A673 (cell line): ENCODE results near the gene TRAF5. TPM values are rescaled to one million over a fixed set of nuclear protein-coding genes. Genes with fewer than 3 reads are reported as not detected.

Source experiments
- BruUV-seq: library from RNA; stranded (reverse); fragments of 400-500 nt; replicated peaks from 2 replicates; lab custom pipeline; 2021; lab: Mats Ljungman, UMichigan
- CTCF ChIA-PET: fragments of 300-600 bp; sonication (Branson Sonifier 250); formaldehyde crosslinking; loops from one replicate; lab custom pipeline; 2022; ENCODE audit warnings: antibody characterized with exemption; lab: Charles Lee
- POLR2A ChIA-PET: fragments of 300-600 bp; sonication (Branson Sonifier 250); formaldehyde crosslinking; loops from one replicate; lab custom pipeline; 2022; ENCODE audit warnings: antibody characterized with exemption; ENCODE audit not compliant: low non-redundant PET; lab: Charles Lee
- DNase-seq: peaks from one replicate; pipeline ENCODE4 v3.0.0-alpha.2; 2015; ENCODE audit warnings: low spot score
- H3K27ac ChIP-seq: fragments of 200-600 bp; sonication (generic); 2 replicates; pipeline ENCODE4 v1.5.1; 2016; ENCODE audit warnings: mixed run types, low read depth, mild to moderate bottlenecking, mixed read lengths, antibody characterized with exemption, low read length; ENCODE audit not compliant: poor library complexity, severe bottlenecking
- H3K27me3 ChIP-seq: fragments of 200-600 bp; sonication (generic); replicated peaks from 2 replicates; pipeline ENCODE4 v1.6.1; 2017; ENCODE audit warnings: mixed run types, low read depth, mild to moderate bottlenecking, mixed read lengths, antibody characterized with exemption, low read length; ENCODE audit not compliant: insufficient read depth, poor library complexity
- H3K36me3 ChIP-seq: fragments of 200-600 bp; sonication (generic); 2 replicates; pipeline ENCODE4 v1.6.1; 2016; ENCODE audit warnings: mixed run types, mild to moderate bottlenecking, mixed read lengths, antibody characterized with exemption, low read length; ENCODE audit not compliant: insufficient read depth, poor library complexity, severe bottlenecking
- H3K4me1 ChIP-seq: fragments of 200-600 bp; sonication (generic); 2 replicates; pipeline ENCODE4 v1.6.1; 2017; ENCODE audit warnings: mixed run types, mild to moderate bottlenecking, mixed read lengths, antibody characterized with exemption, low read length; ENCODE audit not compliant: insufficient read depth, poor library complexity, severe bottlenecking
- H3K4me3 ChIP-seq: fragments of 200-600 bp; sonication (generic); 2 replicates; pipeline ENCODE4 v1.5.1; 2016; ENCODE audit warnings: low read depth, mixed run types, mild to moderate bottlenecking, mixed read lengths, low read length; ENCODE audit not compliant: poor library complexity, severe bottlenecking
- H3K9me3 ChIP-seq: fragments of 200-600 bp; sonication (generic); 2 replicates; pipeline ENCODE4 v1.6.1; 2016; ENCODE audit warnings: mixed run types, low read depth, mild to moderate bottlenecking, mixed read lengths, antibody characterized with exemption, low read length; ENCODE audit not compliant: poor library complexity, severe bottlenecking
- EZH2 ChIP-seq: fragments of 200-600 bp; sonication (generic); IDR thresholded peaks from 2 replicates; pipeline ENCODE4 v1.6.1; 2017; ENCODE audit warnings: borderline replicate concordance, low read depth, mild to moderate bottlenecking, mixed read lengths, antibody characterized with exemption, low read length; ENCODE audit not compliant: poor library complexity, severe bottlenecking
- intact Hi-C: fragments of 100-400 bp; cut with micrococcal nuclease; formaldehyde crosslinking; loops from one replicate; pipeline ENCODE4 v1.10.0; 2022; ENCODE audit not compliant: unreplicated experiment
- total RNA-seq: library from RNA; stranded (reverse); gene quantifications from 2 replicates; pipeline ENCODE4 v1.2.3, GENCODE V29; 2021
- TF ChIP-seq, protein P1 (sequence below): fragments of 300-800, 200-600 bp; sonication (generic); conservative IDR thresholded peaks from 2 replicates; pipeline ENCODE4 v1.5.1; 2017; ENCODE audit warnings: low read depth, mild to moderate bottlenecking, antibody characterized with exemption, low read length, moderate library complexity, mixed read lengths

Gene TRAF5
- total RNA-seq, 1 experiment from 2014 or later: 7.1 TPM

DNA sequence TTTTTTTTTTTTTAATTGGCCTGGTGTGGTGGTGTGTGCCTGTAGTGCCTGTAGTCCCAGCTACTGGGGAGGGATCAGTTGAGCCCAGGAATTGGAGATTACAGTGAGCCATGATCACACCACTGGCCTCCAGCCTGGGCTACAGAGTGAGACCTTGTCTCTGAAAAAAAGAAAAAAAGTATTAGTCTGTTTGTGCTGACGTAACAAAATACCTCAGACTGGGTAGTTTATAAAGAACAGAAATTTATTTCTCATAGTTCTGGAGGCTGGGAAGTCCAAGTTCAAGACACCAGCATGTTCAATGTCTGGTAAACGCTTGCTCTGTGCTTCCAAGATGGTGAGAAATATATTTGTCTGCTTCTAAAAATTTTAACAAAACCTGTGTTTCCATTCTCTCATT, 25.8 kb downstream of the TRAF5 start:
- ChIA-PET CTCF (no interaction called here), POLR2A (no interaction called here)
- no peak overlapping the region for H3K4me3 ChIP-seq
- H3K27me3 ChIP-seq: no peaks in the 10 kb centered on the region
- no TSS peak for BruUV-seq
- intact Hi-C loops: no loop called here
- H3K4me1 ChIP-seq: no peaks in the 10 kb centered on the region
- H3K9me3 ChIP-seq: no peaks in the 10 kb centered on the region
- H3K36me3 ChIP-seq: no peaks in the 10 kb centered on the region
- no peak overlapping the region for H3K27ac ChIP-seq
- DNase-seq: no peak
- TF ChIP-seq EZH2: no peak

DNA sequence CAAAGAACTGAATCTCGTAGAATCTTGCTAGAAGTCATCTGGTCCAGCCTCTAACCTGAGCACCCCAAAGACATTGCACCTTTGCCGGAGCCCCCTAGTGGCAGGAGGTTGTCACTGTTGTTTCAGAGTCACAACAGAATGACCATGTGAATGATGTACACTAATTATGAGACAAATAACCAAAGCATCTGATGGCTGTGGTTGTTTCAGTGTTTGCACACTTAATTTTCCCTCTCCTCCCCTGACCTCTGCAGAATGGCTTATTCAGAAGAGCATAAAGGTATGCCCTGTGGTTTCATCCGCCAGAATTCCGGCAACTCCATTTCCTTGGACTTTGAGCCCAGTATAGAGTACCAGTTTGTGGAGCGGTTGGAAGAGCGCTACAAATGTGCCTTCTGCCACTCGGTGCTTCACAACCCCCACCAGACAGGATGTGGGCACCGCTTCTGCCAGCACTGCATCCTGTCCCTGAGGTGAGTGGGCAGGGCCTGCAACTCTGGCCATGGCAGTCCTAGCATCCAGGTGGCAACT, 26.4 kb downstream of the TRAF5 start:
- CTCF ChIA-PET: no interaction called here
- Histone ChIP-seq H3K27ac (no peak overlapping the region), H3K4me1 (no peaks in the 10 kb centered on the region), H3K36me3 (no peaks in the 10 kb centered on the region), H3K27me3 (no peaks in the 10 kb centered on the region), H3K9me3 (no peaks in the 10 kb centered on the region), H3K4me3 (no peak overlapping the region)
- POLR2A ChIA-PET: no interaction called here
- DNase-seq: peak; percentile 37
- TF ChIP-seq EZH2: no peak
- TF ChIP-seq, protein P1, sequence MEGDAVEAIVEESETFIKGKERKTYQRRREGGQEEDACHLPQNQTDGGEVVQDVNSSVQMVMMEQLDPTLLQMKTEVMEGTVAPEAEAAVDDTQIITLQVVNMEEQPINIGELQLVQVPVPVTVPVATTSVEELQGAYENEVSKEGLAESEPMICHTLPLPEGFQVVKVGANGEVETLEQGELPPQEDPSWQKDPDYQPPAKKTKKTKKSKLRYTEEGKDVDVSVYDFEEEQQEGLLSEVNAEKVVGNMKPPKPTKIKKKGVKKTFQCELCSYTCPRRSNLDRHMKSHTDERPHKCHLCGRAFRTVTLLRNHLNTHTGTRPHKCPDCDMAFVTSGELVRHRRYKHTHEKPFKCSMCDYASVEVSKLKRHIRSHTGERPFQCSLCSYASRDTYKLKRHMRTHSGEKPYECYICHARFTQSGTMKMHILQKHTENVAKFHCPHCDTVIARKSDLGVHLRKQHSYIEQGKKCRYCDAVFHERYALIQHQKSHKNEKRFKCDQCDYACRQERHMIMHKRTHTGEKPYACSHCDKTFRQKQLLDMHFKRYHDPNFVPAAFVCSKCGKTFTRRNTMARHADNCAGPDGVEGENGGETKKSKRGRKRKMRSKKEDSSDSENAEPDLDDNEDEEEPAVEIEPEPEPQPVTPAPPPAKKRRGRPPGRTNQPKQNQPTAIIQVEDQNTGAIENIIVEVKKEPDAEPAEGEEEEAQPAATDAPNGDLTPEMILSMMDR: peak; percentile 75
- no TSS peak for BruUV-seq
- intact Hi-C loops: no loop called here

DNA sequence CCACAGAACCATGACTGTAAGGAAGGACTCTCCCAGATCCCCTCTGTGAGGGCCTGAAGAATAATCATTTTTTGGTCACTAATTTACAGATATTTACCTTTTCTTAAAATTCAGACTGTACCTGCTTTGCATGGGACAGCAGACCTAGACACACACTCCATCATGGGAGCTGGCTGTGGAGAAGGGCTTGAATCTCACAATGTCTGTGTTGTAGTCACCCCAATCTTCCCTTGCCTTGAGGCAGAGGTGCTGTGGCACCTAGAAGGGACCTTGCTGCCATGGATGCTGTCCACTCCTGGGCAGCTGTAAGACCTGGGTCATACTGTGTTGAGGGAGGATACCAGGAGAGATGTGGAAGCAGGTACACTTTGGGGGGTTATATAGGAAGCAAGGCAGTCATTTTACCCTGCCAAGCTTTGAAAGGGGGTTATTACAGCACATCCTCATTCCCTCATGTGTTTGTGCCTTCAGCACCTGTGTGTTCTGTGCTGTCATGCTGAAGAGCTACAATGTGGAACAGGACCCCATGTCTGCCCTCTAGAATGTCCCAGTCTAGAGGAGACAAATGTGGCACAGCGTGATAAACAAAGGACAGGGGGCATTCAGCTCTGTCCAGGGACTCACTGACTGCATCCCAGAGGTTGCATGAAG, 27.1 kb downstream of the TRAF5 start:
- CTCF ChIA-PET: no interaction called here
- DNase-seq: no peak
- H3K36me3 ChIP-seq: no peaks in the 10 kb centered on the region
- no peak overlapping the region for H3K4me3 ChIP-seq
- intact Hi-C loops: no loop called here
- POLR2A ChIA-PET: no interaction called here
- H3K4me1 ChIP-seq: no peaks in the 10 kb centered on the region
- BruUV-seq: no TSS peak
- no peak overlapping the region for H3K27ac ChIP-seq
- no peaks in the 10 kb centered on the region for H3K9me3 ChIP-seq
- H3K27me3 ChIP-seq: no peaks in the 10 kb centered on the region
- no peak for TF ChIP-seq EZH2
- TF ChIP-seq, protein P1: no peak

DNA sequence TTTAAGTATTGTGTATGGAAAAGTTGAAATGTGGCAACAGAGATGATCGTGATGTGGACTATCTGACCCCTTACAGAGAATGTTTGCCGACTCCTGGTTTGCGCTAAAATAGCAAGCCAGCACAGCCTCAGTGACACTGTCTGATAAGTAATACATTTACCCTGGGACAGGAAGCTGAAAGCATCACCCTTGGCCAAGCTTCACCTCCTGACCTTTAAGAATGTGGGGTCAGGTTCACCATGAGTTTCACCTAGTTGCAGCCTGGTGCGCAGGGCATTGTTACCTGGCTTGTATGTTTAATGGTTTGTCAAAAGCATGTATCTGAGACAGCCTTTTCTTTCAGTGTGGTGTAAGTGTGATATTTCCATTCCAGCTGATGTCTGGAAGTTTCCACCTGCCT, 29.2 kb downstream of the TRAF5 start:
- intact Hi-C loops: no loop called here

More for the DNA sequence above, 29.2 kb downstream of the TRAF5 start:
- no TSS peak for BruUV-seq
- no peaks in the 10 kb centered on the region for H3K27me3 ChIP-seq
- no peak for DNase-seq
- no peak overlapping the region for H3K27ac ChIP-seq
- ChIA-PET CTCF (no interaction called here), POLR2A (no interaction called here)
- no peaks in the 10 kb centered on the region for H3K9me3 ChIP-seq
- H3K4me3 ChIP-seq: no peak overlapping the region
- no peaks in the 10 kb centered on the region for H3K4me1 ChIP-seq
- H3K36me3 ChIP-seq: no peaks in the 10 kb centered on the region
- no peak for TF ChIP-seq EZH2
- TF ChIP-seq, protein P1: no peak
